ENCODE results near the gene DNAJC17. TPM values are rescaled to one million over a fixed set of nuclear protein-coding genes. Genes with fewer than 3 reads are reported as not detected.

The DNAJC17 gene
- total RNA-seq, 1 experiment from 2014 or later = 39.3 TPM

- Histone ChIP-seq H3K4me3 (ENCODE audit: low read depth in 2 of 2, low read length in 2 of 2) (no peak overlapping the region), H3K9me3 (ENCODE audit: control insufficient read depth, insufficient read depth, low read depth, low read length) (no peaks in the 10 kb centered on the region), H3K27me3 (ENCODE audit: control insufficient read depth, insufficient read depth, low read length) (no peaks in the 10 kb centered on the region), H3K4me1 (ENCODE audit: control insufficient read depth, insufficient read depth, low read length) (peaks cover 4% of the 10 kb centered on the region; the same call in 1 of the 2 replicates), H3K27ac (ENCODE audit: low read length) (no peak overlapping the region), H3K36me3 (ENCODE audit: control insufficient read depth, insufficient read depth, low read length) (no peaks in the 10 kb centered on the region; the same call in 1 of the 2 replicates)
- no peak for TF ChIP-seq CTCF (IDR thresholded peaks at IDR 0.05)
- BruUV-seq (replicated peaks) = no TSS peak
- DNase-seq (ENCODE audit: low read depth, low spot score) = no peak
- CTCF ChIA-PET = no interaction called here
- intact Hi-C loops (cut with micrococcal nuclease; ENCODE audit: unreplicated experiment) = no loop called here
- ATAC-seq = no peak
- POLR2A ChIA-PET = no interaction called here
- in situ Hi-C loops (cut with HindIII; ENCODE audit: low pct_unique_long_range_greater_than_20kb, low sequenced_read_pairs) = loop anchor here (25.0 kb wide), 1 partner anchor 138 kb away; no protein-coding TSS in a partner anchor
Measured at GRCh38 chr15:40775007-40775406, 32.3 kb downstream of the DNAJC17 start.

GRCh38 chr15:40773902-40774301, 33.4 kb downstream of the DNAJC17 start:
- BruUV-seq (replicated peaks) = no TSS peak
- H3K27me3 ChIP-seq (ENCODE audit: control insufficient read depth, insufficient read depth, low read length) = no peaks in the 10 kb centered on the region
- no peak for TF ChIP-seq CTCF (IDR thresholded peaks at IDR 0.05)
- TF ChIP-seq SIN3A (IDR thresholded peaks at IDR 0.05; ENCODE audit: borderline replicate concordance, insufficient read depth, low read depth, low read length) = no peak
- TF ChIP-seq TCF7L2 (IDR thresholded peaks at IDR 0.05; ENCODE audit: low read depth, low read length) = no peak
- TF ChIP-seq POLR2AphosphoS5 (IDR thresholded peaks at IDR 0.05; ENCODE audit: low read depth, low read length) = no peak
- TF ChIP-seq REST (IDR thresholded peaks at IDR 0.05; ENCODE audit: insufficient read depth in 1 of 2, low read depth in 2 of 2, low read length in 1 of 2) = no peak
- intact Hi-C loops (cut with micrococcal nuclease; ENCODE audit: unreplicated experiment) = no loop called here
- H3K9me3 ChIP-seq (ENCODE audit: control insufficient read depth, insufficient read depth, low read depth, low read length) = no peaks in the 10 kb centered on the region
- in situ Hi-C loops (cut with HindIII; ENCODE audit: low pct_unique_long_range_greater_than_20kb, low sequenced_read_pairs) = no loop called here
- no peak overlapping the region for H3K27ac ChIP-seq (ENCODE audit: low read length)
- ATAC-seq = no peak
- POLR2A ChIA-PET = no interaction called here
- CTCF ChIA-PET = no interaction called here
- H3K4me1 ChIP-seq (ENCODE audit: control insufficient read depth, insufficient read depth, low read length) = peaks cover 11% of the 10 kb centered on the region; the same call in 1 of the 2 replicates
- no peak for DNase-seq (ENCODE audit: low read depth, low spot score)
- H3K4me3 ChIP-seq (ENCODE audit: low read depth in 2 of 2, low read length in 2 of 2) = no peak overlapping the region
- no peaks in the 10 kb centered on the region for H3K36me3 ChIP-seq (ENCODE audit: control insufficient read depth, insufficient read depth, low read length)

- Histone ChIP-seq H3K9me3 (ENCODE audit: control insufficient read depth, insufficient read depth, low read depth, low read length) (no peaks in the 10 kb centered on the region), H3K4me3 (ENCODE audit: low read depth in 2 of 2, low read length in 2 of 2) (no peak overlapping the region), H3K27me3 (ENCODE audit: control insufficient read depth, insufficient read depth, low read length) (no peaks in the 10 kb centered on the region), H3K27ac (ENCODE audit: low read length) (no peak overlapping the region), H3K4me1 (ENCODE audit: control insufficient read depth, insufficient read depth, low read length) (peaks cover 11% of the 10 kb centered on the region; the same call in 1 of the 2 replicates), H3K36me3 (ENCODE audit: control insufficient read depth, insufficient read depth, low read length) (no peaks in the 10 kb centered on the region)
- DNase-seq (ENCODE audit: low read depth, low spot score) (no peak), ATAC-seq (no peak)
- TF ChIP-seq REST (IDR thresholded peaks at IDR 0.05; ENCODE audit: insufficient read depth in 1 of 2, low read depth in 2 of 2, low read length in 1 of 2) = no peak
- no peak for TF ChIP-seq SIN3A (IDR thresholded peaks at IDR 0.05; ENCODE audit: borderline replicate concordance, insufficient read depth, low read depth, low read length)
- TF ChIP-seq TCF7L2 (IDR thresholded peaks at IDR 0.05; ENCODE audit: low read depth, low read length) = no peak
- no peak for TF ChIP-seq CTCF (IDR thresholded peaks at IDR 0.05)
- TF ChIP-seq POLR2AphosphoS5 (IDR thresholded peaks at IDR 0.05; ENCODE audit: low read depth, low read length) = no peak
- ChIA-PET CTCF (no interaction called here), POLR2A (no interaction called here)
- BruUV-seq (replicated peaks) = no TSS peak
- intact Hi-C loops (cut with micrococcal nuclease; ENCODE audit: unreplicated experiment) = no loop called here
- in situ Hi-C loops (cut with HindIII; ENCODE audit: low pct_unique_long_range_greater_than_20kb, low sequenced_read_pairs) = no loop called here
Measured at GRCh38 chr15:40773496-40773895, 33.8 kb downstream of the DNAJC17 start.
